ENCODE data around the gene CERS2. TPM values are rescaled to one million over a fixed set of nuclear protein-coding genes. Genes with fewer than 3 reads are reported as not detected.

Gene CERS2
- total and polyA plus RNA-seq, 2 of the 8 experiments (the other 6 are each of a cell fraction or from before 2014, with no cell fraction given) = 216 to 237 TPM

GRCh38 chr1:150944856-150945255 lies 29.8 kb downstream of the CERS2 start:
- FAIRE-seq (no peak), DNase-seq (ENCODE audit: low read depth in 1 of 2, low spot score in 2 of 2) (no peak)
- no peak overlapping the region for H4K91ac ChIP-seq (replicated peaks; ENCODE audit: insufficient read length, low read length)
- H3K9ac ChIP-seq (replicated peaks in 1 of 4; ENCODE audit: extremely low read depth in 1 of 4, low read depth in 3 of 4, low read length in 3 of 4) = no peak overlapping the region
- no peak overlapping the region for H3K23ac ChIP-seq (ENCODE audit: insufficient read length)
- H3K27me3 ChIP-seq (replicated peaks in 1 of 4; ENCODE audit: control insufficient read depth in 3 of 4, extremely low read depth in 1 of 4, insufficient read depth in 3 of 4, low read length in 3 of 4) = no peaks in the 10 kb centered on the region
- no peak overlapping the region for H3K4me3 ChIP-seq (ENCODE audit: extremely low read depth in 1 of 4, insufficient read depth in 2 of 4, low read depth in 3 of 4, low read length in 4 of 4)
- WGBS, 2 experiments (ENCODE audit: extremely low coverage in 1 of 2, insufficient coverage in 1 of 2, insufficient read length in 1 of 2, insufficient replicate concordance in 2 of 2, low coverage in 1 of 2, low lambda C conversion rate in 2 of 2, missing lambda C conversion rate in 1 of 2) = 87% methylated on average over 5 of the region's 5 CpGs; no CpG with 5 or more reads in 1 of the 2 experiments
- H2BK12ac ChIP-seq (ENCODE audit: low read depth, low read length) = no peak overlapping the region
- no peak overlapping the region for H3K4me2 ChIP-seq (ENCODE audit: insufficient read depth in 1 of 2, low read depth in 2 of 2, low read length in 2 of 2)
- H3K4ac ChIP-seq (replicated peaks; ENCODE audit: insufficient read length, low read depth, low read length) = no peak overlapping the region
- no peak overlapping the region for H2BK5ac ChIP-seq (ENCODE audit: low read depth, low read length)
- peaks cover 29 to 84% (median 64%) of the 10 kb centered on the region in 4 experiments for H3K36me3 ChIP-seq (ENCODE audit: control insufficient read depth in 2 of 4, insufficient read depth in 4 of 4, low read length in 3 of 4)
- no peak overlapping the region for H3K27ac ChIP-seq (ENCODE audit: low read depth, low read length)
- H3K79me2 ChIP-seq (ENCODE audit: control insufficient read depth in 1 of 2, insufficient read depth in 2 of 2, low read length in 2 of 2) = no peaks in the 10 kb centered on the region
- no peaks in the 10 kb centered on the region for H3K9me3 ChIP-seq (ENCODE audit: insufficient read depth in 2 of 2, low read depth in 1 of 2, low read length in 1 of 2)
- H2BK20ac ChIP-seq (ENCODE audit: low read length) = no peak overlapping the region
- no peak overlapping the region for H3K18ac ChIP-seq (ENCODE audit: extremely low read depth, low read length)
- POLR2A ChIA-PET (ENCODE audit: partially characterized antibody) = interaction anchor here (0.6 to 0.9 kb wide), 2 partner anchors 9 to 27 kb away, joined by 3 read pairs; no protein-coding TSS in a partner anchor
- CTCF ChIA-PET (ENCODE audit: partially characterized antibody) = no interaction called here
- H4K8ac ChIP-seq (ENCODE audit: extremely low read depth, insufficient read depth, low read length) = no peak overlapping the region
- H3K79me1 ChIP-seq (ENCODE audit: low read depth, low read length) = no peaks in the 10 kb centered on the region
- no peak overlapping the region for H2AK5ac ChIP-seq (ENCODE audit: low read depth, low read length)
- H3K56ac ChIP-seq (replicated peaks; ENCODE audit: insufficient read length, low read depth, low read length) = no peak overlapping the region
- H3K23me2 ChIP-seq (ENCODE audit: low read depth, low read length) = no peaks in the 10 kb centered on the region
- no peak overlapping the region for H2BK120ac ChIP-seq (replicated peaks; ENCODE audit: low read depth, low read length)
- H3K14ac ChIP-seq (ENCODE audit: insufficient read length) = no peak overlapping the region
- H4K5ac ChIP-seq (ENCODE audit: insufficient read length, low read depth, low read length) = no peak overlapping the region
- no peak overlapping the region for H2BK15ac ChIP-seq (ENCODE audit: low read length)
- H3K4me1 ChIP-seq (replicated peaks in 1 of 4; ENCODE audit: control insufficient read depth in 3 of 4, insufficient read depth in 4 of 4, low read length in 3 of 4) = no peaks in the 10 kb centered on the region
- no peak overlapping the region for H2AFZ ChIP-seq (ENCODE audit: low read length)
- TF ChIP-seq PHF8 (conservative IDR thresholded peaks at IDR 0.05; ENCODE audit: low read depth, low read length) (no peak), ZNF274 (IDR thresholded peaks at IDR 0.05; ENCODE audit: borderline replicate concordance, extremely low read depth, low read length) (no peak), SP4 (IDR thresholded peaks at IDR 0.05; ENCODE audit: low read length) (no peak)
- H4K20me1 ChIP-seq (replicated peaks in 1 of 2; ENCODE audit: control insufficient read depth in 1 of 2, insufficient read depth in 2 of 2, low read length in 2 of 2) = no peaks in the 10 kb centered on the region

Measured in H1 (cell line).